GM18909 (cell line): Measurements from ENCODE around the gene DDX39A.
A peak's percentile ranks its signal among the peaks of the same experiment; 100 is the strongest.

Experiments used
- ATAC-seq: cut with Tn5 transposase; IDR thresholded peaks from one replicate; pipeline ENCODE4 v1.9.1; 2021; ENCODE audit warnings: mild to moderate bottlenecking; ENCODE audit not compliant: unreplicated experiment, poor library complexity

Gene DDX39A

DNA sequence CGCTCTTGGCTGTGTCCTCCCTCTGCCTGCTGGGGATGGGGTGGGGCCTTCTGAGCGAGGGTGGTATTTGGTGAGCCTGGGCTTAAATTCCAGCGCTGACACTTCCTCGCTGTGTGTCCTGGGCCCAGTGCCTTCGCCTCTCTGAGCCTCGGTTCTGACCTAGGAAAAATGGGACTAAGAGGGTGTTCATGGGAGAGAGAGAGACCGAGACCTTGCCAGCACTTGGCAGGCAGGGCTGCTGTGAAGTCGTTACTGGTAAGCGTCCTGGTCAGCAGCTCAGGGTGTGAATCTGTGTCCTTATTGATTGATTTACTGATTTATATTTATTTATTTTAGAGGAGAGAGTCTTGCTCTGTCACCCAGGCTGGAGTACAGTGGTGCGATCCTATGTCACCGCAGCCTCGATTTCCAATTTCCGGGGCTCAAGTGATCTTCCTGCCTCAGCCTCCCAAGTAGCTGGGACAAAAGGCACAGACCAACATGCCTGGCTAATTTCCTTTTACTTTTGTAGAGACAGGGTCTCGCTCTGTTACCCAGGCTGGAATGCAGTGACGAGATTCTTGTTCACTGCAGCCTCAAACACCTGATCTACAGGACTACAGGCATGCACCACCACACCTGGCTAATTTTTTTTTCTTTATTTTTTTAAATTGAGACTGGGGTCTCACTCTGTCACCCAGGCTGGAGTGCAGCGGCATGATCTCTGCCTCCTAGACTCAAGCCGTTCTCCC is 16.3 kb upstream of the DDX39A start:
- ATAC-seq = no peak

DNA sequence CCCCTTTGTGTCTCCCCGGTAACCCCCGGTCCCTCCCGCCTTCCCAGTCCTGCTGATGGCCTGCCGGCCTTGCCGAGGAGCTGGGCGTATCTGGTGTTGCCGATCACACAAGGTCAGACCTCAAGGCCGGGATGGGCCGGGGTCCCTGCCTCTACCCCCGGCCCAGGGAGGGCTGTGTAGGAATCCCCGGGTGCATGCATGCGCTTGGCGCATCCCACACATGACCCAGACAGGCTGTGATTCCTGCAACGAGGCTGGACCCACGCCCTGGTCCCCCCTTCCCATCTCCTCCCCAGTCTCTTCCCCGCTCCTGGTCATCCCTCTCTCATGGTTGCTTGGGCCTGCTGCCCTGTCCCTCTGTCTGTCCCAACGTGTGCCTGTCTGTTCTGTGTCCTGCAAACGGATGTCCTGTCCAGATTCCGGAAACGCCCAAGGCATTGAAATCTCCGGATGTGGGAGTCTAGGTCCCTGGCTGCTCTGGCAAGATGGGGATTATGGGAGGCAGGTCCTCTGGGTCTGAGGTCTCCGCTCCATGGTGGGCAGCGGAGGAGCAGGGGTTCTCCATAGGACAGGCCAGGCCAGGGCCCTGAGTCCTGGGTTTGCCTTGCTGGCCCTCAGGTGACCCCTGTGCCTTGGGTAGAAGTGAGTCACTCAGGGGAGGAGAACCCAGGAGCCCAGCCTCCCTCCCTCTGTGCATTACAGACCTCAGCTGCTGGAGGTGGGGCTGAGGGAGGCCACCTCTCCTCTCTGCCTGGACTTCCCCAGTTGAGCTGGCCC is 15.6 kb upstream of the DDX39A start:
- ATAC-seq = no peak

DNA sequence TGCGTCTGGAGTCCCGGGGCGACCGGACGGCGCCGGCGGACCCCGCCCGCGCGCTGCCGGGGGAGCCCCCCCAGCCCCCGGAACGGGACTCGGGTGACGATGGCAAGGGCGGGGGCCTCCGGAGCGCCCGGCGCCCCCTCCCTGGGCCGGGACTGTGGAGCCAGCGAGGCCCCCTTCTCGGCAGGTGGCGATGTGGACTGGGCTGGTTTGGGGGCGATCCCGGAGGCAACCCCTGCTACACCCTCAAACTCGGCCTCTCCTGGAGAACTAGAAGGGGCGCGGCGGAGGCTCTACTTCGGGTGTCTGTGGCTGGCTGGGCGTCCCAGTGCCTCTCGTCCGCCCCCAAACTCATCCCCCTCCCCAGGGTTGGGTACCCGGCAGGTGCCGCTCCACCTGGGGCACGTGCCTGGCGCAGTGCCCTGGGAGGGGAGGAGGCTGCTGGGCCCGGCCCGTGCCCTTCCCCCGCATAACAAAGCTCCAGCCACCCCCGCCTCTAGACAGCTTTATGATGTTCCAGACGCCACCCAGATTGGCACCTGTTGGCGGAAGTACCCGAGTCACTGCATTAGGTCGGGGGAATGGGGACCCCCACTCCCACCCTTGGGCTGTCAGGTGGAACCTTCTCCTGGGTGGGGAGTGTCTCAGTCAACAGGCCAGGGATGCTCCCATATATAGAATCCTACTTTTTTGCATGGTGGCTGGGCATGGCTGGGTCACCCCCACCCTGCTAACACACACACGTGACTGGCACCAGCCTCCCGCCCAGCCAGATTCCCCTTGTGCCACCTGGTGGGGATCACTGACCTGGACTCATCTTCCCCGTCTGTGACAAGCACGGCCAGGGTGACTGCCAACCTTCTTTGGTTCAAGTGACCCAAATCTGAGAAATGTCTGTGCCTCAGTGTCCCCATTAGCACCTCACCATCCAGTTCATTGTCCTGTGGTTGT is 14.7 kb upstream of the DDX39A start:
- peak; percentile 38 for ATAC-seq

DNA sequence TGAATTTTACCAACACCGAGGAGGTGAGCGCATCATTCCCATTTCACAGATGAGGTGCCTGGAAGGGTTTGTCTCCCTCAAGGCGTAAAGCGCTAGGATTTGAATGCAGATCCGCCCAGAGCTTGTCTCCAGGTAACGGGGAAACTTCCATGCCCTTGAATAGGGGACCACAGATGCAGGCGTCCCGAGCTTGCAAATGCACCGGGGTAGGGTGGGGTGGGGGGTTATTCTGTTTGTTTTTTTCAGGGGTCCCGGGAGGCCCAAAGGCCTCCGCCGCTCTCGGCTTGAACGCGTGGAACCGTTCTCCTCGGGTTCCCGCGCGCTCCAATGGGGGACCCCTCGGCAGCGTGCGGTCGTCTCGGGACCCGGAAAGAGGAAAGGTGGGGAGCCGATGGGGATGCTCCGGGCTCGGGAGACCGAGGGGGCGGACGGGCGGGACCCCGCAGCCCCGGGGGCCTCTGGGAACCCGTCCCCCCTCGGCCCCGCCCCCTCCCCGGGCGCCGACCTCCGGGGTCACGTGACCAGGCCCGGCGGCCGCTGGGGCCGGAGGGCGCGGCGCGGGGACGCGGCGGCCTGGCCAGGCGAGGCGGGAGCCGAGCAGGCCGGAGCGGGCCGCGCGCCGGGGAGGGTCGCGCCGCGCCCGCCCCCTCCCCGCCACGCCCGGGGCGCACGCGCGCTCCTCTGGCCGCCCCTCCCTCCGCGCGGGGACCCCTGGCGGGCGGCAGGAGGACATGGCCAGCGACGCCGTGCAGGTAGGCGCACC is 13.8 kb upstream of the DDX39A start, which contains the start of gene PKN1:
Gene PKN1 (plus strand): TSS at position 516 of the 763 bp plus-strand sequence. CDS start 216 bp downstream, at position 732.
- ATAC-seq = peak; percentile 57

DNA sequence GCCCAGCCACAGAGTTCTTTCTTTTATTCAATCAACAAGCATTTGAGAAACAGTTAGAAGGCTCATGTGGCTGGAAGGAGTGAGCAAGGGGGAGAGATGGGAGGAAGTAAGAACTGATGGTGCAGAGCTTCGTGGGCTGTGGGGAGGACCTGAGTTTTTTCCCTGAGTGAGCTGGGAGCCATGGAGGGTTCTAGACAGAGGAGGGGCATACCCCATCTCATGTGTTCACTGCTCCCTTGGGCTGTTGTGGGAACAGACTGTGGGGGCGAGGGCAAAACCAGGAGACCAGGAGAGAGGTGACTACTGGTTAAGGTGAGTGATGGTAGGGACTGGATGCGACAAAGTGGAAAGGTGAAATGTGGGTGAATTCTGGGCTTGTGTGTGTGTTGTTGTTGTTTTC is 11.6 kb upstream of the DDX39A start:
- ATAC-seq = no peak

DNA sequence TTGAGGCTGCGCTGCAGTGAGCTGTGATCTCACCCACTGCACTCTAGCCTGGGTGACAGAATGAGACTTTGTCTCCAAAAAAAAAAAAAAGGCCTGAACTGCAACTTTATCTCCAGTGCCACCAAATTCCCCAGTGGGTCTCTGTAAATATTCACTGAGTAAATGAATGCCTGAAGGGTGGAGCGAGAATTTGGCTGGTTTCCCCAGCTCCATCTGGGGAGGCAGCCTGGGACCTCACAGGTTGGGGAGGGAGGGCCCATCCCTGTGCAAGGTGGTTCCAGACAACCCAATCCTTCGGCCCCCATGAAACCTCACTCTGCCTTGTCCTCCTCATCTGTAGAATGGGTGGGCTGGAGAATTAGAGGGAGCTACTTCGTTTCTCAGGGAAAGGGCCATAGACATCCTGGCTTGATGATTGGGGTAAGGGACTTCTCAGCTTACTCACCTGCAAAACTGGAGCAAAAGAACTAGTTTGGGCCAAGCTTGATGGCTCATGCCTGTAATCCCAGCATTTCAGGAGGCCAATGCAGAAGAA is 9.8 kb upstream of the DDX39A start:
- no peak for ATAC-seq

DNA sequence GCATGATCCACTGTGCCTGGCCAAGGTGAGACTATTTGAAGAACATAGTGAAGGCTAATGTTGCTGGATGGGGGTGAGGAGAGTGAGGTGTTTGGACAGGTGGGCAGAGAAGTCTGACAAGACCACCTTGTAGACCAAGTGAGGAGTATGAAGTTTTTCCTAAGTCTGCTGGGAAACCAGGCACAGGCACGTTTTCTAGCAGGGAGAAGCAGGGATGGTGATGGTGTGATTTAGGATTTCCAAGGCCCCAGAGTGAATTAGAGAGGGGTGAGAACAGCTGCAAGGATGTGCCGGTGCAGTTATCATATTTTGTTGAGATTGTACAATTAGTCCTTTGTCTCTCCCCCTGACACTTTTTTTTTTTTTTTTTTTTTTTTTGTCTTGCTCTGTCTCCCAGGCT is 8.3 kb upstream of the DDX39A start:
- ATAC-seq = no peak

DNA sequence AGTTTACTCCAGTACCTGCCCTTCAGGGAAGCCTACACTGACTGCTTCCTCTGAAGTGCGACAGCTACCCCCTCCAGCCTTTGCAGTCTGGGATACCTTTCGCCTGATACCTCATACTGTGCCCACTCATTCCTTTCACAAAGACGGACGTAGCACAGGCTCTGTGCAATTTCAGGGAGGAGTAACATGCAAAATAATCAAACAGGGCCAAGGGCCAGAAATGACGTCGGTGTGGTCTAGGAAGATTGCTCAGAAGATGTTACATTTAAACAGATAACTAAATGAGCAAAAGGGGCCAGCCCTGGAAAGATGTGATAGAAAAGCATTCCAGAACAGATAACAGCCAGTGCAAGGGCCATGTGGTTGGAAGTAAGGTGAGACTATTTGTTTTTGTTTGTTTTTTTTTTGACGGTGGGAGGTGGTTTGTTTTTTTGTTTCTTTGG is 6.6 kb upstream of the DDX39A start:
- no peak for ATAC-seq

DNA sequence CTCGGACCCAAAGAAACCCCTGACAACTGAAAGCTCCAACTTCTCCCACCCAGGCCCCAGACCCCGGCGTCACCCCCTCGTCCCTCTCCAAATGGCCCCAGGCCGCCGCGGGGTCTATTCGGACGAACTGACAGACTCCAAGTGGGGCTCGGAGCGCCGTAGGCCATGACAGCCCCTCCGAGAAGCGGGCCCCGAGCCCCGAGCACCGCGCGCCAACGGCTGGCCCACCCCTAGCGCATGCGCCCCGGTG is 360 bp downstream of the DDX39A start:
- peak; percentile 45 for ATAC-seq

DNA sequence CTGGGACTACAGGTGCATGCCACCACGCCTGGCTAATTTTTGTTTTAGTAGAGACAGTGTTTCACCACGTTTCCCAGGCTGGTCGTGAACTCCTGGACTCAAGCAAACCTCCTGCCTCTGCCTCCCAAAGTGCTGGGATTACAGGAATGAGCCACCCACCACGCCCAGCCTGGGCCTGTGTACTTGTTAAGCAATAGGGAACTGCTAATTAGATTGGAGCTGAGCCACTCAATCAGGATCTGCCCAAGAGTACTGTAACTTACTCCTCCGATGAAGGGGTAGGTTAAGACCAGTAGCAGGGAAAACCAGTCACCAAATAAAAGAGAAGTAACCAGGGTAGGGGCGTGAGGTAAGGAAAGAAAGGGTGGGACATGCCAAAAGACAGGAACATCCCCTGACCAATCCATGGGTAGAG is 2.3 kb downstream of the DDX39A start:
- ATAC-seq = no peak

DNA sequence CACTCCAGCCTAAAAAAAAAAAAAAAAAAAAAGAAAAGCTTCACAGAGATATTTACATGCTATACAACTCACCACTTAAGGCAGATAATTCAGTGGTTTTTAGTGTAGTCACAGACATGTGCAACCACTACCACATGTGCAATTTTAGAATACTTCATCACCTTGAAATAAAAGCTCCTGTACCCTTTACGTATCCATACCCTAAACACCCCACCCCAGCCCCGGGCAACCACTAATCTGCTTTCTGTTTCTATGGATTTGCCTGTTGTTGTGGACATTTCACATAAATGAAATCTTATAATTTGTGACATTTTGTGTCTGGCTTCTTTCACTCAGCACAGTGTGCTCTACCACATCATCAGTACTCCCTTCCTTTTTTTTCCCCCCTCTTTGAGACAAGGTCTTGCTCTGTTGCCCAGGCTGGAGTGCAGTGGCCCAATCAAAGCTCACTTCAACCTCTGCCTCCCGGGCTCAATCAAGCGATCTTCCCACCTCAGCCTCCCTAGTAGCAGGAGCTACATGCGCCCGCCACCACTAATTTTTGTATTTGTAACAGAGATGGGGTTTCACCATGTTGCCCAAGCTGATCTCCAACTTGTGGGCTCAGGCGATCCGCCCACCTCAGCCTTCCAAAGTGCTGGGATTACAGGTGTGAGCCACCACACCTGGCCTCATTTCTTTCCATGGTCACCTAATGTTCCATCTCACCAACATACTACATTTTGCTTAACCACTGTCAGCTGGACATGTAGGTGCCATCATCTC is 4.0 kb downstream of the DDX39A start:
- ATAC-seq = no peak

DNA sequence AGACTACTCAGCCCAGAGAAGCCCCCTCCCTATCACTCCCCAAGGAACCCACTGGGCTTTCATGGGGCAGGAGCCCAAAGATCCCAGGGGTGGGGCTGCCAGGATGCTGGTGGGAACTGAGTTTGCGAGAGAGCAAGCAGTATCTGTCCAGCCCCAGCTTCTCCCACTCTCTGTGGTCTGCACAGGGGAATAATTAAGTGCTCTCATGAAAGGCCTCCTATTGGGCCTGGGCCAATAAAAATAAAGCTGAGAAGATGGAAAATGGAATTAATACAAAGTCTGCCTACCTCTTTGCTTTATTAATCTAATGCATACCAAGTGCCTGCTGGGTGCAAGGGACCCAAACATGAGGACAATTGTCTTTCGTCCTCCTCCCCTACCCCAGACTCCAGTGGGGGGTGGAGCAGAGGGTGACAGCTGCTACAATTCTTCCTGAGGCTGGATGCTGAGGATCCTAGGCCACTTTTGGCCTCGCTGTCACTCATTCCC is 5.4 kb downstream of the DDX39A start:
- no peak for ATAC-seq

DNA sequence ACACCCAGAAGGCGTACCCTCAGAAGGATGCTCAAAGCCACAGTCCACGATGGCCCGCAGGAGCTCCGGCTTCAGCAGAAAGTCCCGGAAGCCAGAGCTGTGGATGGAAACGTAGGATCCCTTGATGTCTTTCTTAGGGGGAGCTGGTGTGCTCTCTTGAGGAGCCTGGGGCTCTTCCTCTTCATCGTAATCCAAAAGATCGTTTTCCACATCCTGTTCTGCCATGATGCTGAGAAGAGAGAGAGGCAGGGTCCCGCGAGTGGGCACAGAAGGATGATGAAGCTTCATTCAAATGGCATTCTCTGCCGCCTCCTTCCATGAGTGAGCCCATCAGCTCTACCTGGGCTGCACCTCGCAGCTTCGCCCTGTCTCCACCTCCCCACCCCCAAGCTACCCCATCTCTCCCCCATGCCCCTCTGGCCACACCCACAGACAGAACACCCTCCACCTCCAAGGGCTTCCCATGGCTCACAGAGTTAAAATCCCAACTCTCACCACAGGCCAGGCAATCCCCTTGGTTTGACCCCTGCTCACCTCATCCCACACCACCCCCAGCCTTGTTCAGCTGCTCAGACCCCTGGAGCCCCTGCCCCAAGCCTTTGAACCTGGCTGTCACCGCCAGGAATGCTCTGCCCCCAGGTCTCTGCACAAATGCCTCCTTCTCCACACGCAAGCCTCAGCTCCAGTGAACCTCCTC is 6.0 kb downstream of the DDX39A start:
- ATAC-seq = no peak

DNA sequence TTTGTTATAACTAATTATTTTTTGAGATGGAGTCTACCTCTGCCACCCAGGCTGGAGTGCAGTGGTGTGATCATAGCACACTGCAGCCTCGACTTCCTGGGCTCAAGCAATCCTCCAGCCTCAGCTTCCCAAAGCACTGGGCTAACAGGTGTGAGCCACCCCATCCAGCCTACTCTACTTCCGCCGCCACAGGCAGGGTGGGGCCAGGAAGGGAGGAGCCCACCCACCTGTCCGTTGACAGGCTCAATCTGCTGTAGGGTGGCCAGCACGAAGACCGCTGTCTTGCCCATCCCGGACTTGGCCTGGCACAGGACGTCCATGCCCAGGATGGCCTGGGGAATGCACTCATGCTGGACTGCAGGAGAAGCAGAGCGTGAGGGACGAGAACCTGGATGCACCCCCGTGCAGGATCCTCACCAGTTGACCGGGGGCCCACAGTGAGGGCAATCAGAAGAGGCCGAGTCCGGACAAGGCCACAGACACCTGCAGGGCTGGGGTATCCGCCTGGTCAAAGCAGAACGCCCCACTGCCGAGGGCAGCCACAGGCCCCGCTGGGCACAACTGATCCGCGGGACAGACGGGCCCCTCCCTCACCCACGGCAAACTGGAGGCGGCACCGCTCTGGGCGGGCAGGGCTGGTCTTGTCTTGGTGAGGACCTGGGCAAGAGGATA is 6.7 kb downstream of the DDX39A start:
- ATAC-seq = no peak

DNA sequence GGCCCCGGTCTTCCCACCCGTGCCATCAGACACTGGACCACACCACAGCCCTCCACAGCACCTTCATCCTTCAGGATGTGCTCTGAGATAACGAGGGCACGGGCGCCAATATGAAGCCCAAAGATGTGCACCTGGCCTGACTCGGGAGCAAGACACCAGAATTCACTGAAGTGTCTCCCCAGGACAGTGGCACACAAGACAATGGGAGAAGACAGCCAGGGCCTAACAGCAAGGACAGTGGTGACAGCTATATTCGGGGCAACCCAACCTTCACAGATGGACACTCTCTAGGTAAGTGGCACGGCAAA is 7.2 kb downstream of the DDX39A start:
- no peak for ATAC-seq

DNA sequence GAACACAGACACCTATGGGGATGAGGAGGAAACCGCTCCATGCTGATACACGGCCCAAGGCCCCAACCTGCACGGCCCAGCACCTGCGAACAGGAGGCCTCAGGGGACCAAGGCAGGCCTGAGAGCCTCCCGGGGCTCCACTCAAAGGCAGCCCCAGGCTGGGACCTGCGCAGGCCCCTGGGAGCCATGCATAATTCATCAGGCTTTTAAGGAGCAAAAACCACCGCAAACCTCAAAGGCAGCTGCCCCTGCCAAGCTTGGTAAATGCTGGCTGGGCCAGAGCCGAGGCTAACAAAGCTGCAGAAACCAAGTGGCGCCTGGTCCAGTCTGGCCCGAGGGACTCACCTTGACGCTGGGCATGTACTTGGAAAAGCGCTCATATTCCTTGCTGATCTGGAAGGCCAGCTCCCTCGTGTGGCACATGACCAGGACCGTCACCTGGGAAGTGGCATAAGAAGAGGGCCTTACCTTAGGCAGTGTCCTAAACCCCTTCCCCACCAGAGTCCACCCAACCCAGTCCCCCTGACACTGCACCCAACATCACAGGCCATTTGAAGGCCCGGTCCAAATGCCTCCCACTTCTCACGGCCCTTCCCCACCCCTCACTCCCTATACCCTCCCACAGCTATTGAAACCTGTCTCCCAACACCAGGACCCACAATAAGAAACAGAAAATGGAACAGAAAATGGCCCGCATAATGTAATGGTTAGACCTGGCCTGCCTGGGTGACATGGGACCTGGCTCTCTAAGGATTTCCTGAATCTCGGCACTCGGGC is 7.8 kb downstream of the DDX39A start:
- ATAC-seq = no peak
